PC-3 (cell line): ENCODE measurements around the gene GOLM1.

ENCODE experiments used
- CTCF ChIP-seq: fragments of 300-600 bp; sonication (generic); conservative IDR thresholded peaks from 2 replicates; pipeline ENCODE4 v1.5.1; 2017; ENCODE audit warnings: antibody characterized with exemption, low read depth, mild to moderate bottlenecking, low read length
- EZH2 ChIP-seq: fragments of 300-600 bp; sonication (generic); IDR thresholded peaks from one replicate; pipeline ENCODE4 v1.6.1; 2017; ENCODE audit warnings: antibody characterized with exemption, mild to moderate bottlenecking, low read length; ENCODE audit not compliant: unreplicated experiment
- EZH2phosphoT487 ChIP-seq: fragments of 300-600 bp; sonication (generic); IDR thresholded peaks from 2 replicates; pipeline ENCODE4 v1.6.1; 2018; ENCODE audit warnings: mild to moderate bottlenecking, antibody characterized with exemption, low read length, borderline replicate concordance

- TF ChIP-seq CTCF: peak; percentile 68
- TF ChIP-seq EZH2: no peak
- TF ChIP-seq EZH2phosphoT487: no peak
Measured at GRCh38 chr9:86034863-86035734, 64.3 kb downstream of the GOLM1 start.
